ENCODE data around the gene CSNK1A1.

DNA sequence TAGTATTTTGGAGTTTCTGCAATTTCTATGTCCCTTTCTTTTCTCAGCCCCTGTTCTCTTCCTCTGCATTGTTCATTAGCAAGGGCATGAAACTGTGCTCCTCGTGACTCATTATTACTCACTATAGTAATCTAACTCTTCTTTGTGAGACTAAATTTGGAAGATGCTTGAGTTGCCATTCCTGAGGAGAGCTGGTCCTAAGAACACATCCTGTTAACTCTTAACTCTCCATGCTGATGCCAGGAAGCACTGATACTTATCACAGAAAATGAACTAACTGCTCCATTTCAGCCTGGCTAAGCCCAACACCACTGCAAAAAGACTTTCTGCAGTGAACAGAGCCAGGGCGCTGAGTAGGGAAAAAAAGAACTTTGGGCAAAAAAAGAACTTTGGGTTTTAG is 10.6 kb upstream of the CSNK1A1 start:
- TF ChIP-seq, protein P1, sequence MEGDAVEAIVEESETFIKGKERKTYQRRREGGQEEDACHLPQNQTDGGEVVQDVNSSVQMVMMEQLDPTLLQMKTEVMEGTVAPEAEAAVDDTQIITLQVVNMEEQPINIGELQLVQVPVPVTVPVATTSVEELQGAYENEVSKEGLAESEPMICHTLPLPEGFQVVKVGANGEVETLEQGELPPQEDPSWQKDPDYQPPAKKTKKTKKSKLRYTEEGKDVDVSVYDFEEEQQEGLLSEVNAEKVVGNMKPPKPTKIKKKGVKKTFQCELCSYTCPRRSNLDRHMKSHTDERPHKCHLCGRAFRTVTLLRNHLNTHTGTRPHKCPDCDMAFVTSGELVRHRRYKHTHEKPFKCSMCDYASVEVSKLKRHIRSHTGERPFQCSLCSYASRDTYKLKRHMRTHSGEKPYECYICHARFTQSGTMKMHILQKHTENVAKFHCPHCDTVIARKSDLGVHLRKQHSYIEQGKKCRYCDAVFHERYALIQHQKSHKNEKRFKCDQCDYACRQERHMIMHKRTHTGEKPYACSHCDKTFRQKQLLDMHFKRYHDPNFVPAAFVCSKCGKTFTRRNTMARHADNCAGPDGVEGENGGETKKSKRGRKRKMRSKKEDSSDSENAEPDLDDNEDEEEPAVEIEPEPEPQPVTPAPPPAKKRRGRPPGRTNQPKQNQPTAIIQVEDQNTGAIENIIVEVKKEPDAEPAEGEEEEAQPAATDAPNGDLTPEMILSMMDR (IDR thresholded peaks at IDR 0.05), result no peak
- no peak for TF ChIP-seq POLR2A (IDR thresholded peaks at IDR 0.05)

All from uterus (tissue), 2 donors.